H9 (cell line): ENCODE data around the gene TENT5A. TPM values are rescaled to one million over a fixed set of nuclear protein-coding genes. Genes with fewer than 3 reads are reported as not detected.

ENCODE experiments used
- DNase-seq: peaks from one replicate; pipeline ENCODE4 v3.0.0-alpha.2; 2017
- H2AFZ ChIP-seq: one replicate; pipeline ENCODE4 v1.6.1; 2013; ENCODE audit warnings: mild to moderate bottlenecking, low read length, control low read depth, moderate library complexity
- H2AK5ac ChIP-seq: 2 replicates; pipeline ENCODE4 v1.6.1; 2013; ENCODE audit warnings: low read length, control low read depth, mixed read lengths; ENCODE audit not compliant: insufficient read length
- H2BK120ac ChIP-seq: one replicate; pipeline ENCODE4 v1.6.1; 2013; ENCODE audit warnings: low read depth, mild to moderate bottlenecking, low read length, control low read depth, inconsistent platforms; ENCODE audit not compliant: poor library complexity, severe bottlenecking
- H2BK12ac ChIP-seq: 2 replicates; pipeline ENCODE4 v1.6.1; 2013; ENCODE audit warnings: low read length, control low read depth, mixed read lengths, low read depth; ENCODE audit not compliant: insufficient read length
- H2BK15ac ChIP-seq: 2 replicates; pipeline ENCODE4 v1.6.1; 2013; ENCODE audit warnings: low read depth, low read length, control low read depth
- H2BK20ac ChIP-seq: one replicate; pipeline ENCODE4 v1.6.1; 2013; ENCODE audit warnings: low read depth, mild to moderate bottlenecking, low read length, control low read depth, inconsistent platforms; ENCODE audit not compliant: poor library complexity, severe bottlenecking
- H2BK5ac ChIP-seq: 2 replicates; pipeline ENCODE4 v1.6.1; 2013; ENCODE audit warnings: low read length, control low read depth, mixed read lengths; ENCODE audit not compliant: insufficient read length
- H3K14ac ChIP-seq: 2 replicates; pipeline ENCODE4 v1.6.1; 2013; ENCODE audit warnings: low read length, control low read depth; ENCODE audit not compliant: insufficient read depth
- H3K18ac ChIP-seq: 2 replicates; pipeline ENCODE4 v1.6.1; 2013; ENCODE audit warnings: low read depth, mild to moderate bottlenecking, mixed read lengths, low read length, control low read depth; ENCODE audit not compliant: insufficient read length
- H3K23ac ChIP-seq: 2 replicates; pipeline ENCODE4 v1.6.1; 2013; ENCODE audit warnings: low read length, control low read depth, mixed read lengths, low read depth; ENCODE audit not compliant: insufficient read length
- H3K23me2 ChIP-seq: 2 replicates; pipeline ENCODE4 v1.6.1; 2013; ENCODE audit warnings: low read depth, mild to moderate bottlenecking, mixed read lengths, low read length, control low read depth; ENCODE audit not compliant: insufficient read length, poor library complexity, severe bottlenecking
- H3K27ac ChIP-seq: 2 replicates; pipeline ENCODE4 v1.5.1; 2013; ENCODE audit warnings: low read length, control low read depth, mixed read lengths, low read depth; ENCODE audit not compliant: insufficient read length
- H3K27me3 ChIP-seq: 2 replicates; pipeline ENCODE4 v1.6.1; 2013; ENCODE audit warnings: low read length, control low read depth, inconsistent platforms; ENCODE audit not compliant: insufficient read depth
- H3K4ac ChIP-seq: 2 replicates; pipeline ENCODE4 v1.6.1; 2013; ENCODE audit warnings: low read depth, mild to moderate bottlenecking, control low read depth, inconsistent platforms, low read length, moderate library complexity
- H3K4me1 ChIP-seq: 2 replicates; pipeline ENCODE4 v1.6.1; 2013; ENCODE audit warnings: low read length, control low read depth, inconsistent platforms; ENCODE audit not compliant: insufficient read depth
- H3K4me2 ChIP-seq: 2 replicates; pipeline ENCODE4 v1.6.1; 2013; ENCODE audit warnings: low read length, control low read depth, mixed read lengths; ENCODE audit not compliant: insufficient read length, insufficient read depth
- H3K56ac ChIP-seq: 2 replicates; pipeline ENCODE4 v1.6.1; 2013; ENCODE audit warnings: low read depth, mild to moderate bottlenecking, mixed read lengths, low read length, control low read depth; ENCODE audit not compliant: insufficient read length
- H3K79me1 ChIP-seq: 2 replicates; pipeline ENCODE4 v1.6.1; 2013; ENCODE audit warnings: low read depth, mild to moderate bottlenecking, moderate library complexity, low read length, control low read depth, inconsistent platforms; ENCODE audit not compliant: insufficient read depth, poor library complexity, severe bottlenecking
- H3K79me2 ChIP-seq: 2 replicates; pipeline ENCODE4 v1.6.1; 2013; ENCODE audit warnings: low read length, control low read depth, inconsistent platforms; ENCODE audit not compliant: insufficient read depth
- H3K9ac ChIP-seq: 2 replicates; pipeline ENCODE4 v1.6.1; 2013; ENCODE audit warnings: low read length, control low read depth, mixed read lengths; ENCODE audit not compliant: insufficient read length; ENCODE audit errors: extremely low read depth
- H3K9me3 ChIP-seq: one replicate; pipeline ENCODE4 v1.6.1; 2013; ENCODE audit warnings: low read depth, low read length, inconsistent platforms; ENCODE audit not compliant: control insufficient read depth
- H3T11ph ChIP-seq: one replicate; pipeline ENCODE4 v1.6.1; 2013; ENCODE audit warnings: mild to moderate bottlenecking, low read length, control low read depth, inconsistent platforms
- H4K20me1 ChIP-seq: one replicate; pipeline ENCODE4 v1.6.1; 2013; ENCODE audit not compliant: control insufficient read depth, insufficient read length, insufficient read depth
- H4K5ac ChIP-seq: 2 replicates; pipeline ENCODE4 v1.6.1; 2013; ENCODE audit warnings: low read depth, mild to moderate bottlenecking, mixed read lengths, low read length, control low read depth; ENCODE audit not compliant: insufficient read length
- H4K8ac ChIP-seq: replicated peaks from 2 replicates; pipeline ENCODE4 v1.6.1; 2013; ENCODE audit warnings: low read length, control low read depth, mixed read lengths, low read depth; ENCODE audit not compliant: insufficient read length
- H4K91ac ChIP-seq: 2 replicates; pipeline ENCODE4 v1.6.1; 2013; ENCODE audit warnings: low read depth, mild to moderate bottlenecking, moderate library complexity, mixed read lengths, low read length, control low read depth; ENCODE audit not compliant: insufficient read length
- H3K27ac Mint-ChIP-seq, 3 experiments: 2 replicates in 2 of 3; 3 replicates in 1 of 3; pipeline ENCODE4 v1.8.0; 2020 to 2021; ENCODE audit warnings: mixed read lengths in 3 of 3, mild to moderate bottlenecking in 1 of 3, moderate library complexity in 1 of 3
- H3K27me3 Mint-ChIP-seq: 2 replicates; pipeline ENCODE4 v1.8.0; 2021; ENCODE audit warnings: low read depth, mild to moderate bottlenecking, moderate library complexity, mixed read lengths
- H3K36me3 Mint-ChIP-seq, 3 experiments: 2 replicates in 2 of 3; 3 replicates in 1 of 3; pipeline ENCODE4 v1.8.0; 2020 to 2021; ENCODE audit warnings: low read depth in 3 of 3, mixed read lengths in 3 of 3; ENCODE audit not compliant: insufficient read depth in 1 of 3
- H3K4me1 Mint-ChIP-seq, 2 experiments: 2 replicates each; pipeline ENCODE4 v1.8.0; 2020; ENCODE audit warnings: mixed read lengths in 2 of 2
- H3K4me3 Mint-ChIP-seq, 2 experiments: 2 replicates in 1 of 2; 3 replicates in 1 of 2; pipeline ENCODE4 v1.8.0; 2020 to 2021; ENCODE audit warnings: mild to moderate bottlenecking in 2 of 2, mixed read lengths in 2 of 2, moderate library complexity in 1 of 2
- H3K9me3 Mint-ChIP-seq, 2 experiments: 2 replicates in 1 of 2; 3 replicates in 1 of 2; pipeline ENCODE4 v1.8.0; 2020; ENCODE audit warnings: mild to moderate bottlenecking in 2 of 2, mixed read lengths in 2 of 2, moderate library complexity in 1 of 2
- WGBS: extraction: QIAGEN DNeasy Blood & Tissue Kit; methylation state at CpG from one replicate; pipeline ENCODE4 v1.1.7; 2013; ENCODE audit warnings: missing lambda C conversion rate, low lambda C conversion rate, mixed read lengths; ENCODE audit not compliant: insufficient read length; ENCODE audit errors: extremely low coverage; 5-methylcytosine and 5-hydroxymethylcytosine counted together
- total RNA-seq: library from RNA; stranded (reverse); gene quantifications from 2 replicates; pipeline ENCODE4 v1.2.1, GENCODE V29; 2021
- TF ChIP-seq, protein P1 (sequence below): fragments of 200-600 bp; sonication (generic); conservative IDR thresholded peaks from 3 replicates; pipeline ENCODE4 v1.8.0; 2021; ENCODE audit warnings: antibody characterized with exemption, mild to moderate bottlenecking

Gene TENT5A
- total RNA-seq, 1 experiment from 2014 or later: 1.4 TPM

DNA sequence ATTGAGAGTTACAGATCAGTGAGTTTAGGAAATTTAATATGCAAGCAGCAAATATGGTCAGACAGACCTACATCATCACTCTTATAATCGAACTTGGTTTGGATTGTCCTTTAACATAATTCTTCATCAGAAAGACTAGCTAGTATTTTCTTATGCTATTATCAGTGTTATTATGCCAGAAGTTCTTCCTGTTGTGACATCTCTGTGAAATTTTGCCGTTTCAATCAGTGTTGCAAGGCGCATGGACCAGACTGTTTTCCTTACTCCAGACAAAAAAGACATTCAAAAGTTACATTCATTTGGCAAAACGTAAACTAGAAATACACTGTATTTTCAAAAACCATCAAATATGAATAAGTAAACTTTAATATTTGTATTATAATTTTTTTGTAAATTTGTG is 5.7 kb upstream of the TENT5A start:
- Histone ChIP-seq H4K8ac (no peak overlapping the region), H3K23me2 (peaks cover 7% of the 10 kb centered on the region), H3K9me3 (no peaks in the 10 kb centered on the region), H4K5ac (no peak overlapping the region), H3K14ac (no peak overlapping the region), H2BK20ac (no peak overlapping the region), H2BK15ac (no peak overlapping the region), H3K56ac (no peak overlapping the region), H3K27ac (no peak overlapping the region), H3K4ac (no peak overlapping the region), H3K23ac (no peak overlapping the region), H2BK12ac (no peak overlapping the region), H3K4me1 (no peaks in the 10 kb centered on the region), H3K9ac (no peak overlapping the region), H3K27me3 (peaks cover 4% of the 10 kb centered on the region; the same call in 1 of the 2 replicates), H2BK120ac (no peak overlapping the region), H3K79me2 (no peaks in the 10 kb centered on the region), H4K91ac (no peak overlapping the region), H4K20me1 (no peaks in the 10 kb centered on the region), H3K4me2 (no peak overlapping the region), H2AK5ac (no peak overlapping the region), H3T11ph (no peak overlapping the region), H2BK5ac (no peak overlapping the region), H3K79me1 (no peaks in the 10 kb centered on the region), H2AFZ (no peak overlapping the region), H3K18ac (no peak overlapping the region)
- Mint-ChIP-seq H3K4me3 (no peak overlapping the region), H3K27ac (no peak overlapping the region), H3K27me3 (peaks cover 17% of the 10 kb centered on the region), H3K9me3 (no peaks in the 10 kb centered on the region), H3K36me3 (no peaks in the 10 kb centered on the region; a peak in 1 of 7 replicates), H3K4me1 (peaks cover 19 to 21% of the 10 kb centered on the region in 2 experiments)
- TF ChIP-seq, protein P1, sequence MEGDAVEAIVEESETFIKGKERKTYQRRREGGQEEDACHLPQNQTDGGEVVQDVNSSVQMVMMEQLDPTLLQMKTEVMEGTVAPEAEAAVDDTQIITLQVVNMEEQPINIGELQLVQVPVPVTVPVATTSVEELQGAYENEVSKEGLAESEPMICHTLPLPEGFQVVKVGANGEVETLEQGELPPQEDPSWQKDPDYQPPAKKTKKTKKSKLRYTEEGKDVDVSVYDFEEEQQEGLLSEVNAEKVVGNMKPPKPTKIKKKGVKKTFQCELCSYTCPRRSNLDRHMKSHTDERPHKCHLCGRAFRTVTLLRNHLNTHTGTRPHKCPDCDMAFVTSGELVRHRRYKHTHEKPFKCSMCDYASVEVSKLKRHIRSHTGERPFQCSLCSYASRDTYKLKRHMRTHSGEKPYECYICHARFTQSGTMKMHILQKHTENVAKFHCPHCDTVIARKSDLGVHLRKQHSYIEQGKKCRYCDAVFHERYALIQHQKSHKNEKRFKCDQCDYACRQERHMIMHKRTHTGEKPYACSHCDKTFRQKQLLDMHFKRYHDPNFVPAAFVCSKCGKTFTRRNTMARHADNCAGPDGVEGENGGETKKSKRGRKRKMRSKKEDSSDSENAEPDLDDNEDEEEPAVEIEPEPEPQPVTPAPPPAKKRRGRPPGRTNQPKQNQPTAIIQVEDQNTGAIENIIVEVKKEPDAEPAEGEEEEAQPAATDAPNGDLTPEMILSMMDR: no peak
- DNase-seq: no peak
- WGBS: no CpG with 5 or more reads among the region's 4 CpGs
